Hepatic stellate cell (primary cell): Measurements from ENCODE around the gene TAPBP.
"Not testable (repeated sequence)": the region's sequence is repeated elsewhere in the genome, so short reads cannot be mapped to it uniquely, and the experiment has no call there.

ENCODE experiments used
- DNase-seq: peaks from one replicate; pipeline ENCODE4 v3.0.0; 2011; ENCODE audit warnings: low spot score

The TAPBP gene

DNA sequence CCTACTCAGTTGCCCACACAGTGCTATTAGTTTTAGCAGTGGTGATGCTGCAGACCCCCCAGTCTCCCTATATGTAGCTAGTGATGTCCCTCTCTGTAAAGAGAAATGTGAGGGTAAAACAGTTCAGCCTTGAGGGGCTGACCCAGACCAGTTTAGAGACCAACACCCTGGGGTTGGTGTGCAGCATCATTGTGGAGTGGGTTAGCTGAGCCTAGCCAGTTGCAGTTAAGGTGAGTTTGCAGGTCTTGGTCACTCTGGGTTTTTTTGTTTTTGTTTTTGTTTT, 37.4 kb downstream of the TAPBP start:
- DNase-seq, result no peak

- DNase-seq, result not testable (repeated sequence)
Measured at GRCh38 chr6:33275795-33276580, 37.9 kb downstream of the TAPBP start.

- DNase-seq, result no peak
Measured at GRCh38 chr6:33273924-33274902, 39.7 kb downstream of the TAPBP start.

- no peak for DNase-seq
Measured at GRCh38 chr6:33273129-33273923, 40.6 kb downstream of the TAPBP start.

DNA sequence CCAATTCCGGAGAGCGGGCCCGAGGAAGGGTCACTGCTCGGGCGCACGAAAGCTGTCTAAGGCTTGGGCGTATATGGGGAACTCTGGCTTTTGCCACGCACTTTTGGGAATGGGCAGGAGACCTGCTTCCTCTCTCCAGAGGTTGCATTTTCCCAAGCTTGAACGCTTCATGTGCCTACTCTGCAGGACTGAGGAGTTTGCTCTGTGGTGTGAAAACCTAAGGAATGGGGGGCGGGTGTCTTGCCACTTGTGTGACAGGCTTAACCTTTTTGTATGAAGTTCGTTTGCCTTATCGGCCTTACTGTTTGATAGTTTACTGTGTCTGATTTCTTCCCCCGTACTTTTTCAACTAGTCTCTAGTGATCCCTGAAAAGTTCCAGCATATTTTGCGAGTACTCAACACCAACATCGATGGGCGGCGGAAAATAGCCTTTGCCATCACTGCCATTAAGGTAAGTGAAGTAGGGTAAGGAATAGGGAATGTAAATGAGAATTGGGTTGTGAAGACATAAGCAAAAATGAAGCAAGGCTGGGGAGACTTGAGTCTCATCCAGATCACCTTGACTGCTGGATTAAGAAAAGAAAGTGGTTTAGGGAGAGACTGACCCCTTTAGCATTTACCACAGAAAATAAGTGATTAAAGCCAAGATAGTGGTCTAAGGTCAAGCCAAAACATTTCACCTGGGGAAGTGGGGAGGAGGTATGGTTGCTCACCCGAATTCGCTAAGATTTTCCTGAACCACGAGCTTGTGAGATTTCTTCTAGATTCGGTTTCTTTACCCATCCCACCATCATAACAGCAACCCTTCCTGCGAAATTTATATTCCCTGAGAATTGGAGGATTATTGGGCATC, 41.4 kb downstream of the TAPBP start:
- no peak for DNase-seq

- DNase-seq, result peak; percentile 89
Measured at GRCh38 chr6:33271468-33272274, 42.2 kb downstream of the TAPBP start, which contains the start of the genes RPS18 and VPS52. Gene RPS18, plus strand, starts transcription at chr6:33272075. Its CDS starts 45 bp downstream, at chr6:33272120. Gene VPS52, minus strand, starts transcription at chr6:33271876. Its CDS starts 201 bp downstream, at chr6:33271675.

- DNase-seq, result no peak
Measured at GRCh38 chr6:33271117-33271467, 42.8 kb downstream of the TAPBP start.

DNA sequence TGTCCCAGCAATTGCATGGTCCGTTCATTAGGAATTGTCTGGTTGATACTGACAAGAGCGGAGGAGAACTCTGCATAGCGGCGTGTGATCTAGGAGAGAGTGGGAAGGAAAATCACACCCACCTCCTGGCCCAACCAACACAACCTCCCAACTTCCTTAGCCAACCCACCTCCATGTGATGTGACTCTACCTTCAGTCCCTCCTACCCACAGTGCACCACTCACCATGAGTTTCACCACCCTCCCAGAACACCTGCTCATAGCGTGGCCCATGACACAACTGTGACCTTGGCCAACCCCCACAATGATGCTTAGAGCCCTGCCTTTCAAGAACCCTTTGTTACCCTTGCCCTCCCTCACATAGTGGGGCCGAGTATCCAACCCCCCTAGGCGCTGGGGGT, 49.9 kb downstream of the TAPBP start:
- DNase-seq, result no peak

- DNase-seq, result not testable (repeated sequence)
Measured at GRCh38 chr6:33262490-33262889, 51.4 kb downstream of the TAPBP start.

DNA sequence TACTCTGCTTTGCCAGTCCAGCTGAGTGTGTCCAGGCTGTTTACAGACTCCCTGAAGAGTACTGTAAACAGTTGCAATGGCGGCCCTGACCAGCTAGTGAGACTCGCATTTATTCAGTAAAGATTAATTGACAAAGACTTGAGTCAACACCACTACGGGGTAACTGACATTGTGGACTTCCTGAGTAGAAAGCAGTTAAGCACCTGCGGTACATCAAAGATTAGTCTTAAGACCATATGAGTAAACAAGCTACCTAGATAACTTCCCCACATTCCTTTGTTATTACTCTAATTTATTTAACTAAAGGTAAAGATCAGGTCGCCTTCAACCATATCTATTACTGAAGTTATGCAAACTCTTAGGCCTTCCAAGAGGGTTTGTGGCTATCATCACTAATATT, 54.8 kb downstream of the TAPBP start:
- no peak for DNase-seq

DNA sequence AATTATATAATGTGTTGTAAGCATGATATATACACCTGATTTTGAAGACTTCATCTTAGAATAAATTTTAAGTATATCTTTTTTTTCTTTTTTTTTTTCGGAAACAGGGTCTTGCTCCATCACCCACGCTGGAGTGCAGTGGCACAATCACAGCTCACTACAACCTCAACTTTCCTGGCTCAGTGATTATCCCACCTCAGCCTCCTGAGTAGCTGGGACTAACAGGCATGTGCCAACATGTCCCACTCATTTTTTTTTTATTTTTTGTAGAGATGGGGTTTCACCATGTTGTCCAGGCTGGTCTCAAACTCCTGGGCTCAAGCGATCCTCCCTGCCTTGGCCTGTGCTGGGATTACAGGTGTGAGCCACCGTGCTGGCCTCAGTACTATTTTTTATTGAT, 59.3 kb downstream of the TAPBP start:
- no peak for DNase-seq

GRCh38 chr6:33252759-33253158, 61.1 kb downstream of the TAPBP start:
- DNase-seq, result no peak

DNA sequence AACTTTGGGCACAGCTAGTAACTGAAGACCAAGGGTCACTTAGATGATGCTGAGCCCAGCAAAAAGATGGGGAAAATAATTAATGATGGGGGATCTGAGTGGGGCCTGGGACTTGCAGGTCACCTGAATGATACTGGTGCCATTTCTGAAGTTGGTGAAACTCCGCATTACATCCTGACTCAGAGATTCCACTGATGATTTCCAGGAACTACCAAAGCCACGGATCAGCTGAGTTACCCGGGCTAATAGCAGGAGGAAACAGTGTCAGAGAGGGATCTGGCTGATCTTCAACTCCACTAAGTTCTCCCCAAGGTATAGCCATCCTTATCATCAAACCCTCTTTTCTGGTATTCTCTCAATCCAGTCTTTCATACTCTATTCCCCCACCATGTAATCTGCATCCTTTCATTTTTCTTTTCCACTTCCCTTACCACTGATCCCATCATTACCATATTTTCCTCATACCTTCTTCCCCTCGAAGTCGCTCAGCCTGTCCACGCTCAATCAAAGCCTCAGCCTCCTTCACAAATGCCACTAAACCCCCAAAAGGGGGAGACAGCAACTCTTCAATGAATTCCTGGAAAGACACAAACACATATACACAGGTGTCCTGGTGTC, 62.4 kb downstream of the TAPBP start:
- DNase-seq, result no peak

- DNase-seq, result no peak
Measured at GRCh38 chr6:33250731-33251130, 63.1 kb downstream of the TAPBP start.

DNA sequence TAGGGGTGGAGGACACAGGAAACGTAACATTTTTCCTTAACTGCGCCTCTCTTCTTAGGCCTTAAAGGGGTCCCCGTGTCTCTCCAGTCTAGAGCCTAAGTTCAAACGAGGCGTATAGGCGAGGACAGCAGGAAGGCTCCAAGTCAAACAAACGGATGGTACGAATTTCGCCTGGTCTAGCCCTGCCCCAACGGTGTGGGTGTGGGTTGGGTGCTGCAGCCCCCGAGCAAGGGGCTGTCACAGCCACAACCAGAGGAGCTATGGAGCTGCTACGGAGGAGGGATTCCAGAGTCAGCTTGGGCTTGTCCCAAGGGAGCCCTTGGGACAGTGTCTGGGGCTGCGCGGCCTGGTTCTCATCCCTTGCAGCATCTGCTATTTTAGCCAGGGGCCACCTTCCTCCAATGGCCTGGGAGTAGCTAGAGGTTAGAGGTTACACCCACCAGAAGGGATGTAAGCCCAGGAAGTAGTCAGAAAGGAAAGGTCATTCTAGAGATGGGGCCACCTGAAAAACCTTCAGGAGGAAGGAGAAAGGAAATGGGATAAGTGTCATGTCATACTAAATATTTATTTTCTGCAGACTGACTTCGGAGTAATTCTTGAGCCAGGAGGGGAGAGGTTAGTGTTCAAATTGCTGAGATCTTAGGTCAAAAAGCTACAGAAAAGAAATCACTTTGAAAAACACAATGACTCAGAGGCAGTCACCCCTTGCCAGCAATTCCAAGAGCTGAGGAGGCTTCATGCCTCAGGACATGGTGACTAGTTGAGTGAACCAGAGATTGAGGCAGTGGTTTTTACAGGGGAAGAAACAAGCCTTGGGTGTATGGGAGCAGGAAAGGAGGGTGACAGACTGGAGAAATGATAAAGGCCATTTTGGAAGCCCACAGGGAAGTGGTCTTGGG, 63.9 kb downstream of the TAPBP start:
- peak; percentile 50 for DNase-seq
